HG02884 (cell line): ENCODE data around the gene PTMA.
A peak's percentile ranks its signal among the peaks of the same experiment; 100 is the strongest.

Source experiments
- ATAC-seq: cut with Tn5 transposase; IDR thresholded peaks from one replicate; pipeline ENCODE4 v1.9.1; 2021; ENCODE audit warnings: mild to moderate bottlenecking, moderate library complexity; ENCODE audit not compliant: unreplicated experiment

Gene PTMA

GRCh38 chr2:231674587-231675338 lies 33.6 kb upstream of the PTMA start:
- no peak for ATAC-seq

GRCh38 chr2:231676243-231676642 lies 32.1 kb upstream of the PTMA start:
- no peak for ATAC-seq

DNA sequence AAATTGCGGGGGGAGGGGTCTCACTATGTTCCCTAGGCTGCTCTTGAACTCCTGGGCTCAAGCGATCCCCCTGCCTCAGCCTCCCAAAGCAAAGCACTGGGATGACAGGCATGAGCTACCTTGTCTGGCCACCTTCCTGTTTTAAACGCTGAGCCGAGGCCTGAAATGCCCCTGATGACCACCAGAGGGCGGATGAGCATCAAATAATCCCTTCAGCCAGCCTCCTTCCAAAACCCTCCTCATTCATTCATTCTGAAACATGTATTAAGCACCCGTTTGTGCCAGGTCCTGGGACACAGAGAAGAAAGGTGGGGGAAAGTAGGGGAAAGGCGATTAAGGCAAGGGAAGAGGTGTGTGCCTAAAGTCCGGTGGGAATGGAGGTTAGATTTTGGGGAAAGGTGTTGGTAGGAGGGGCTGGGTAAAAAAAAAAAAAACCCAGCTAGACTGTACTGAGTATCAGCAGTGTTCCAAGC lies 30.7 kb upstream of the PTMA start:
- no peak for ATAC-seq

- no peak for ATAC-seq
These were observed 28.4 kb upstream of the PTMA start for GRCh38 chr2:231679908-231680284.

- peak; percentile 9 for ATAC-seq
These were observed 27.9 kb upstream of the PTMA start for GRCh38 chr2:231680285-231680991.

DNA sequence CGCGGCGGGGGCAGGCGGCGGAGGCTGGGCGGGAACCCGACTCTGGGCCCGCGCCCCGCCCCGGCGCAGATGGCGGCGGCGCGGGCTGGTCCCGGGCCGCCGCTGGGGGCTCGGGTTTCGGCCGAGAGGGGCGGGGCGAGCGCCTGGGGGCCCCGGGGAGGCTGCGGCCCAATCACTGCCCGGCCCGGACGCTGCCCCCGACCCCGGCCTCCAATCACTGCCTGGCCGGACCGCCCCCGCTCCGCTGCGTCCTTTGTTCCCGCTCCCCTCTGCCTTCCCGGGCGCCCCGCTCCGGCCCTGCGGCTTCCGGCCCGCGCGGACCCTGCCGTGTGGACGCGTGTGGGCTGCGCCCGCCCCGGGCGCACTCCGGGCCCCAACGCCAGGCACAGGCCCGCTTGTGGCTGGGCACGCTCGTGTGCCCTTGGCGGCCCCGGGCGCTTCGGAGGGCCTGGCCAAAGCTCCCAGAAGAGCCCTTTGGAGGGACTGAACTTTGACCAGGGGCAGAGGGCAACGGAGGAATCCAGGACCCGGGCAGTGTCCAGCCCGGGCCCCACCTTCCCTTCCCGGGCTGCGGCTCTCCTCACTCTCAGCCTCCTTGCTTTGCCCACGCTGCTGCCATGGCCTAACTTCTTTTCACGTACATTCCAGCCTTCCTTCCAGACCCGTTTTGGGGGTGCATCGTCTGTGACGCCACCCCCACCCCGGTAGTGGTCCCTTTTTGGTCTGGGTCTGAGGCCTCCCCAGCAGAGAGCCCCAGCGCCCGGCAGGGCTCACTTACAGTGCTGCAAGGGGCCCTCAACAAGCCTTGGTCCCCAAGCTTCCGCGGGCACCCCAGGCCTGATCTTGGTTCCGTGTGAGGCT lies 27.1 kb upstream of the PTMA start:
- peak; percentile 64 for ATAC-seq

GRCh38 chr2:231682603-231683291 lies 25.6 kb upstream of the PTMA start:
- no peak for ATAC-seq

- no peak for ATAC-seq
These were observed 24.8 kb upstream of the PTMA start for GRCh38 chr2:231683292-231684235.

- no peak for ATAC-seq
These were observed 23.8 kb upstream of the PTMA start for GRCh38 chr2:231684314-231685223.

DNA sequence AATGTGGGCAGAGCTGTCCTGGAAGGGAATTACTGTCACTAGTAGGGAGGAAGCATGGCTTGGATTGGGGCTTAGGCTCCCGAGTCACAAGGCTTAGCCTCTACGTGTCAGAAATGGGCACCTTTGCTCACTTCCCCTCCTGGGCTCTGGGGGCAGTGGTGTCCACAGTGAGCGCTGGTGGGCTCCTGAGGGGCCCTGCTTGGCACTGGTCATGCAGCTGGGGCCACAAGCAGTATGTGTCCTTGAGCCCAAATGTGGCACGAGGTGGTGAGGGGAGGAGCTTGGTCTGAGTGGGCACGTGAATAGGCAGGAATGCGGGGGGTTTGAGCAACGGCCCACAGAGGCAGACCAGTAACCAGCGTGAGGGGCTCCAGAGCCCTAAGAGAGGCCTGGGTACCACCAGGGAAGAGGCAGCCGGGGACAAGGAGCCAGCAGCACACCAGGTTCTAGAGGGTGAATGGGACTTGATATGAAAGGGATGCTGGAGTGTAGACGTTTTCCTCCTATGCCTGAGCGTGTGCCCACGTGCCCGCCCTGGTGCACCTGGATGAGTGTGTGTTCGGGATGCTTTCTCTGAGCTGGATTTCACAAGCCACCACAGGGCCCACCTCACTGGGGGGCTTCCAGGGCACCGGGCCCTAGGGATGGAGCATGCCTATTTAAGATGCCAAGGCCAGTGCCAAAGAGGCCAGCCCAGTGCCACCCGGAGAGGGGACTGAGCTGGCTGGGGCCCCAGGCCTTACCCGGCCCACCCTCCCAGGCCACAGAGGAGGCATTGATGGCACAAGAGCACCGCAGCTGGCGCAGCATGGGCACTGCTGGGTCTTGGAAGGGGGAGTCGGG lies 22.8 kb upstream of the PTMA start:
- no peak for ATAC-seq

- no peak for ATAC-seq
These were observed 21.9 kb upstream of the PTMA start for GRCh38 chr2:231686192-231687100.

- ATAC-seq = no peak
These were observed 21.0 kb upstream of the PTMA start for GRCh38 chr2:231687133-231687852.

GRCh38 chr2:231687961-231688360 lies 20.4 kb upstream of the PTMA start:
- ATAC-seq = no peak

DNA sequence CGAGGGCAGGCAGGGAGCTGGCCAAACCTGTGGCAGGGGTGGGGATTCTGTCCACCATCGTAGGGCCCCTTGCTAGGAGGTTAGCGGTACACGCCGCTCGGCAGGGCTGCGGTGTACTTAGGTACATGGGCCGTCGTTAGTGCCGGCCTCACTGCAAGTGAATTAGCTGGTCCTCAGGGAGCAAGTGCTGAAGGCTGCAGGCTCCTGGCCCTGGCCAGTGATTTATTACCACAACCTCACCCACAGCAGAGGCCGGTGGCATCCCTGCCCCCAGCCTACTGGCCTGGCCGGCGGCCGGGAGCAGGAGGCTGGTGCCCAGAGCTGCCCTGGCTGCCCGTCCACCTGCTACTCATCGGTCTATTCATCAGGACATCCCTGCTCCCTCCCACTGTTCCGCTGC lies 19.6 kb upstream of the PTMA start:
- no peak for ATAC-seq

GRCh38 chr2:231689124-231689893 lies 19.0 kb upstream of the PTMA start:
- no peak for ATAC-seq
